ENCODE measurements around the gene OLFML2A.
"Not testable (repeated sequence)": the region's sequence is repeated elsewhere in the genome, so short reads cannot be mapped to it uniquely, and the experiment has no call there.

Gene OLFML2A

GRCh38 chr9:124776954-124777648, at the start of gene OLFML2A:
Gene OLFML2A (plus strand): TSS chr9:124777133. CDS start chr9:124777271, 138 bp downstream.
- DNase-seq: peak; percentile 45 to 78 (median 57)

- no peak for DNase-seq
Measured at GRCh38 chr9:124730772-124731171, 46.2 kb upstream of the OLFML2A start.

- no peak for DNase-seq
Measured at GRCh38 chr9:124733964-124734740, 42.8 kb upstream of the OLFML2A start.

GRCh38 chr9:124734741-124735083, 42.2 kb upstream of the OLFML2A start:
- DNase-seq: not testable (repeated sequence)

GRCh38 chr9:124735121-124735520, 41.8 kb upstream of the OLFML2A start:
- peak; percentile 13 to 39 (median 36) for DNase-seq

GRCh38 chr9:124738075-124738474, 38.9 kb upstream of the OLFML2A start:
- not testable (repeated sequence) for DNase-seq

GRCh38 chr9:124739360-124739759, 37.6 kb upstream of the OLFML2A start:
- DNase-seq: no peak

- no peak for DNase-seq
Measured at GRCh38 chr9:124741149-124741548, 35.8 kb upstream of the OLFML2A start.

- DNase-seq: peak; percentile 20 to 55 (median 47)
Measured at GRCh38 chr9:124741662-124742061, 35.3 kb upstream of the OLFML2A start.

GRCh38 chr9:124742940-124743339, 34.0 kb upstream of the OLFML2A start:
- no peak for DNase-seq

GRCh38 chr9:124743686-124744348, 33.1 kb upstream of the OLFML2A start:
- DNase-seq: no peak

GRCh38 chr9:124747065-124747464, 29.9 kb upstream of the OLFML2A start:
- no peak for DNase-seq

- no peak for DNase-seq
Measured at GRCh38 chr9:124749284-124749683, 27.6 kb upstream of the OLFML2A start.

- no peak for DNase-seq
Measured at GRCh38 chr9:124749781-124750180, 27.2 kb upstream of the OLFML2A start.

GRCh38 chr9:124752967-124753366, 24.0 kb upstream of the OLFML2A start:
- no peak for DNase-seq

- peak in 1 of 3 donors; percentile 21 for DNase-seq
Measured at GRCh38 chr9:124754289-124754688, 22.6 kb upstream of the OLFML2A start.

- DNase-seq: no peak
Measured at GRCh38 chr9:124755061-124755460, 21.9 kb upstream of the OLFML2A start.

GRCh38 chr9:124756011-124756410, 20.9 kb upstream of the OLFML2A start:
- no peak for DNase-seq

GRCh38 chr9:124757616-124758015, 19.3 kb upstream of the OLFML2A start:
- DNase-seq: no peak

GRCh38 chr9:124758061-124758460, 18.9 kb upstream of the OLFML2A start:
- peak; percentile 84 to 94 (median 92) for DNase-seq

GRCh38 chr9:124758691-124759090, 18.2 kb upstream of the OLFML2A start:
- peak; percentile 40 to 66 (median 49) for DNase-seq

GRCh38 chr9:124759327-124759726, 17.6 kb upstream of the OLFML2A start:
- no peak for DNase-seq

- no peak for DNase-seq
Measured at GRCh38 chr9:124760719-124761118, 16.2 kb upstream of the OLFML2A start.

GRCh38 chr9:124761196-124761595, 15.7 kb upstream of the OLFML2A start:
- DNase-seq: no peak

Measured in suppressor macrophage treated with lipopolysaccharide for 1 hour (primary cell).